Uterus (tissue), 2 donors: ENCODE data around the gene C6orf136.

Experiments used
- POLR2A ChIP-seq, 2 donors: fragments of 450-650 bp; IDR thresholded peaks; one replicate each; pipeline ENCODE4 v1.6.1; 2016; ENCODE audit warnings: antibody characterized with exemption in 2 of 2, mild to moderate bottlenecking in 1 of 2, moderate library complexity in 1 of 2
- TF ChIP-seq, protein P1 (sequence below), 4 experiments: fragments of 200-600 bp in 2 of 4; fragments of 450-650 bp in 2 of 4; sonication (generic) in 2 of 4; IDR thresholded peaks; one replicate each; pipeline ENCODE4 v1.5.1; 2016 to 2019; ENCODE audit warnings: antibody characterized with exemption in 4 of 4, mild to moderate bottlenecking in 2 of 4, moderate library complexity in 1 of 4

GRCh38 chr6:30689985-30690384 lies 43.1 kb downstream of the C6orf136 start:
- TF ChIP-seq, protein P1, sequence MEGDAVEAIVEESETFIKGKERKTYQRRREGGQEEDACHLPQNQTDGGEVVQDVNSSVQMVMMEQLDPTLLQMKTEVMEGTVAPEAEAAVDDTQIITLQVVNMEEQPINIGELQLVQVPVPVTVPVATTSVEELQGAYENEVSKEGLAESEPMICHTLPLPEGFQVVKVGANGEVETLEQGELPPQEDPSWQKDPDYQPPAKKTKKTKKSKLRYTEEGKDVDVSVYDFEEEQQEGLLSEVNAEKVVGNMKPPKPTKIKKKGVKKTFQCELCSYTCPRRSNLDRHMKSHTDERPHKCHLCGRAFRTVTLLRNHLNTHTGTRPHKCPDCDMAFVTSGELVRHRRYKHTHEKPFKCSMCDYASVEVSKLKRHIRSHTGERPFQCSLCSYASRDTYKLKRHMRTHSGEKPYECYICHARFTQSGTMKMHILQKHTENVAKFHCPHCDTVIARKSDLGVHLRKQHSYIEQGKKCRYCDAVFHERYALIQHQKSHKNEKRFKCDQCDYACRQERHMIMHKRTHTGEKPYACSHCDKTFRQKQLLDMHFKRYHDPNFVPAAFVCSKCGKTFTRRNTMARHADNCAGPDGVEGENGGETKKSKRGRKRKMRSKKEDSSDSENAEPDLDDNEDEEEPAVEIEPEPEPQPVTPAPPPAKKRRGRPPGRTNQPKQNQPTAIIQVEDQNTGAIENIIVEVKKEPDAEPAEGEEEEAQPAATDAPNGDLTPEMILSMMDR (IDR thresholded peaks at IDR 0.05) = no peak
- TF ChIP-seq POLR2A (IDR thresholded peaks at IDR 0.05) = no peak
